Suppressor macrophage (primary cell): ENCODE results near the gene RASD1.

Source experiments
- DNase-seq, 4 experiments: peaks; one replicate each; pipeline ENCODE4 v3.0.0-alpha.2; 2020 to 2022

The RASD1 gene

DNA sequence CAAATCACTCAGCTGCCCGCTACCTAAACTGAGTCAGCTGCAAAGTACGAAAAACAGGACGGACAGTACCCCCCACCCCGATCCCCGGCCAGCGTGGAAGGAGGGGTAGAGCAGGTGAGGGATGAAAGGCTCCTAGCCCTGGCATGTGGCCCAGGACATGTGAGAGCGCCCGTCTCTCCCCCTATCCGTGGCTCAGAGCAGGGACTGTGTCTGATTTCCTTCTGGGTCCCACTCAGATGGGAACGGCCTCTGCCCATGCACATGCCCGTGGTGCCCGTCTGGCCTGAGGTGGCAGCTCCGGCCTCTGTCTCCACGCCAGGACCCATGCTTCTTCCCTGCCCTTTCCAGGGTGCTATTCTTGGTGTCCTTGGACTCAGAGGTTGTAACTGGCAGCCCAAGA lies 30.2 kb upstream of the RASD1 start:
- DNase-seq, result no peak

DNA sequence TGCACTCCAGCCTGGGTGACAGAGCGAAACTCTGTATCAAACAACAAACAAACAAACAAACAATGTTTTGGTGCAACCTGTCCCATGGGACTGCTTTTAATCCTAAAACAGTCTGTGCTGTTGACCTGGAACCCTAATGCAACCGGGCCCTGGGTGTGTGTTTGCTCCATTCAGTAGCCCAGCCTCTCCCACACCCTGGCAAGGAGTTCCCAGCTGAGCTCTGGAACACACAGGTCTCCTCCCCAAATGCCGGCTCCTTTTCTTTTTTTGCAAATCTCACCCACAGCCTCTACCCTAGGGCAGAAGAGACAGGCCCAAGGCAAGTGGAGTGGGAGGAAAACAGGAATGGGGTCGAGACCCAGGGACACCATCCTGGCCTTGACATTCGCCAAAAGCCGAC lies 29.8 kb upstream of the RASD1 start:
- no peak for DNase-seq

DNA sequence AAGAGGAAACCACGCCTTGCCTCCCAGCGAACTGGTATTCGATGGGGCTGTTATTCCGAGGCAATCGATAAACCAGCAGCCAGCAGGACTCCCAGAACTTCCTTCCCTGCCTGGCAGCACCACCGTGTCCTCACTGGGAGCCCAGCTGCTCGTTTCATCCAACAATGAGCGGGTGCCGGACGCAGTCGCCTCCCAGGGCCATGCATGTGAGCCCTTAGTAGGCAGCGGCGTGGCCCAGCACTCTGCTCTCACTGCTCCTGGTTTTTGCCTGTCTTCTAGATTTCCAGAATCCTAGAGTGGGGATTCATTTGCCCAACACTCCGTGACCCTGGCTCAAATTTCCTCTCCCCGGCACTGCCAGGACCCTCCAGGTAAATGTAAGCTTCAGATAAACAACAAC lies 29.1 kb upstream of the RASD1 start:
- no peak for DNase-seq

DNA sequence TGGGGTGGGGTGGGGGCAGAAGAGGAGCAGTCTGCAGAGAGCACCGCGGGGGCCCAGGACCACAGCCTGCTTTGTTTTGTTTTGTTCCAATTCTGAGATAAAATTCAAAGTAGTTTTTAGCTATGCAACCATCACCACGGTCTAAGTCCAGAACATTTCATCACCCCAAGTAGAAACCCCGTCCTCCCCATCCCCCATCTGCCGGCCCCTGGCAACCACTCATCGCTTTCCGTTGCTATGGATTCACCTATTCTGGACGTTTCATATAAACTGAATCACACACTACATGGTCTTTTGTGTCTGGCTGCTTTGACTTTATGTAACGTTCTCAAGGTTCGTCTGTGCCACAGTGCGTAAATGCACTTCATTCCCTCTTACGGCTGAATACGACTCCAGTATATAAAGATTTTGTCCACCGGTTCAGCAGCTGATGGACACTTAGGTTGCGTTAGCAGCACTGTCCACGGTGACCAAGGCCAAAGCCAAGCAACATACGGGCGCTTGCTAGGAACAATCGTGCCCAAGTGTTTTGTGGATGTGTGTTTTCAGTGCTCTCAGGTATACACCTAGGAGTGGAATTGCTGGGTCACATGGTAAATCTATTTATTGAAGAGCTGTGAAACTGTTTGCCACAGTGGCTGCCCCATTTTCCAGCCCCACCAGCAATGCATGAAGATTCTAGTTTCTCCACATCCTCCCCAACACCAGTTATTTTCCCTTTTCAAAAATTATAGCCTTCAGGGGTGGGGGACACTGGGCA lies 27.7 kb upstream of the RASD1 start:
- no peak for DNase-seq

DNA sequence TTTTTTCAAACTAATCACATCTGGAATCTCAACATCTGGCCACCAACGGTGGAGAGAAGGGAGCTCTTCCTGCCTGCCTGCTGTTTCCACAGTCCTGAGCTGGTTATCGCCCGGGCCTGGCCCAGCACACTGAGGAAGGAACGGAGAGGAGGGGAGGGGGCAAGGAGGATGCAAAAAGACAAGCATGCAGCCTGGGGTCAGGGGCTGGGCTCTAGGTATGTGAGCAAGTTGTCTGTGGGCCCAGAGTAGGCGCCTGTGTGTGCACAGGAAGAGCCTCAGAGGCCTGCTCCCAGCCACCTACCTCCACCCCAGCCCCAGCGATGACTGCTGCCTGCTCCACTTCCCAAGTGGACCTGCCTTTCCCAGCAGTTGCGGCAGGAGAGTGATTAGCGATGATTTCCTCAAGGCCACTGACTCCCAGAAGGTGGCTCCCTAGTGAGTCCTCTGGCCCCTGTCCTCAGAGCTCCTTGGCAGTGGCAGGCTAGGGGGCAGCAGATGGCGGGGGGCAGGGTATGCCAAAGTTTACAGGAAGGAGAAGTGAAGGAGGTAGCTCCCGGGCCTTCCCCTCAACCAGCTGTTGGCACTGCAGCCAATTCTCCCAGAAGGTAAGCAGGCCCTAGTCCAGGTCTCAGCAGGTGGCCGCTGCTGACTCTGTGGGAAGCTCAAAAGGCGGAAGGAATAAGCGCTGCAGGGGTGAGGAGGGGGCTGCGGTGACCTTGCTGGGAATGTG lies 27.0 kb upstream of the RASD1 start:
- DNase-seq, result no peak

DNA sequence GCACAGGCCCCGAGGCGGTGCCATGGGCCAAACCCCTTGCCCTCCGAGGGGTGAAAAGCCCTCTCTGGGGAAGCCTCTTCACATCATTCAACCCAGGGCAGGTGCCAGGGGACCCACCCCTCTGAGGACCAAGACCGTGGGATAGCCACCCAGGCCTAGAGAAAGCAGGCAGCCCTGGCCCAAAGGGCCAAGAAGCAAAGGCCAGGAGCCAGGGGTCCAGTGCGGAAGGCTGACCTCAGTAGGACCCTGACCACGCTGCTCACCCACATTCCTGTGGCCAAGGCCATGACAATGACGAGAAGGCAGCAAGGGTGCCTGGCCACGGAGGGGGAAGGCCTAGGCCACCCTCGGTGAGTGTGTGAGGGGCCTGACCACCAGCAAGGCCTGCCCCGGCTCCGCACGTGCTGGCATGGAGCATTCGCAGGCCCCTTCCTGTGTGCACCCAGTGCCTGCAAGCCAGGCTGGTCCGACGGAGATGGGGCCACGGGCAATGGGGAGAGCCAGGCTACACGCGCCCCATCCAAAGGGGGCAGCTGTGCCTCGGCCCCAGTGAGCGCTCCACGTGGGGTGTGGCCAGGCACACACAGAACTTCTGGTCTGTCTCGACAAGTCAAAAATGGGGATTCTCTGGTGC lies 24.5 kb upstream of the RASD1 start:
- no peak for DNase-seq

DNA sequence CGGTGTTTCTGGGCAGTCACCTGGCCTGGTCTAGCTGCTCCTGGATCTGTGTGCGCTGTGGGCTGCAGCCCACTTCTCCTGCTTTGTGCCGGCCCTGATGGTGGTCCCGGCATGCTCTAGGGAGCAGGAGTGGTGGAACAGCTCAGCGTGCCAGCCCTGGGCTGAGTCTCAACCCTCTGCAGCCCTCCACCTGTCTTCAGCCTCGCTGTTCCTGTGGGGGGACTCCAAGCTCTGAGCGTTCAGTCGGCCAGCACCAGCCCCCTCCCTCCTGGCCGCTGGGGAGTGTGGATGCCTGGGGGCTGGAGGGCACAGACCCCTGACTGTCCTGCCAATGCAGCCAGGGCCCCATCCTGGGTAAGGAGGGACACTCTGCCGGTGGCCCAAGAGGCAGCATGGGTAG lies 23.7 kb upstream of the RASD1 start:
- DNase-seq, result no peak

DNA sequence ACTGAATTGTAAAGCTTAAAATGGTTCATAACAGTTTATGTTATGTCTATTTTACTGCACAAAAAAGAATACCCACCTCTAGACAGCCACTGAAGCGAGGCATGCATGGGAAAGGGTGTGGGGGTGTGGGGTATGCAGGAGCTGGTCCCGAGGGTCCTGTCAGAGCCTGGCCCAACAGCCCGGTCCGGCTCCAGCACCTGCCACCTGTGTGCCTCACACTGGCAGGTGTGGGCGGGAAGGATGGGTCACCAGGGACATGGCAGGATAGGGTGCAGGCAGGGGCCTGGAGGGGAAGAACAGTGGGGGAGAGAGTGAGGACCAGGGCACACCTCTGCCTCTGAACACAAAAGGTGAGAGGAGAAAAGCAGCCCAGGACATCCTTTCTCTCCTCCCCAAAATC lies 22.8 kb upstream of the RASD1 start:
- DNase-seq, result no peak

DNA sequence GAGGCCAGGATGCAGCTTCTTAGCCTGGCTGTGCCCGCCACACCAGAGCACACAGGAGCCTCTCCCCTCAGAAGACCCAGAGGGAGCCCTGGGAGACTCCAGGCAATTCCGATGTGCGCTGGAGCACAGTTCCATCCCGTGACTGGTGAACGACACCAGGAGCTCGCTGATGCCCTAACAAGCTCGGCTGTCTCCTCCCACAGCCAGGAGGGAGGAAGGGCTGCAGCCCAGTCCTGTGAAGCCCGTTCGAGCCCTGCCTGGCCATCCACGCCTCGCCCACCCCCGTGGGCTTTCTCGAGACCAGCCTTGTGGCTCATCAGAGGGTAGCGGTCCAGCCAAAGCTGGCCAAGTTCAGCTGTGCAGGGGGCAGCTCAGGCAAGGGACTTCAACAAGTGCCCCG lies 21.8 kb upstream of the RASD1 start:
- no peak for DNase-seq

DNA sequence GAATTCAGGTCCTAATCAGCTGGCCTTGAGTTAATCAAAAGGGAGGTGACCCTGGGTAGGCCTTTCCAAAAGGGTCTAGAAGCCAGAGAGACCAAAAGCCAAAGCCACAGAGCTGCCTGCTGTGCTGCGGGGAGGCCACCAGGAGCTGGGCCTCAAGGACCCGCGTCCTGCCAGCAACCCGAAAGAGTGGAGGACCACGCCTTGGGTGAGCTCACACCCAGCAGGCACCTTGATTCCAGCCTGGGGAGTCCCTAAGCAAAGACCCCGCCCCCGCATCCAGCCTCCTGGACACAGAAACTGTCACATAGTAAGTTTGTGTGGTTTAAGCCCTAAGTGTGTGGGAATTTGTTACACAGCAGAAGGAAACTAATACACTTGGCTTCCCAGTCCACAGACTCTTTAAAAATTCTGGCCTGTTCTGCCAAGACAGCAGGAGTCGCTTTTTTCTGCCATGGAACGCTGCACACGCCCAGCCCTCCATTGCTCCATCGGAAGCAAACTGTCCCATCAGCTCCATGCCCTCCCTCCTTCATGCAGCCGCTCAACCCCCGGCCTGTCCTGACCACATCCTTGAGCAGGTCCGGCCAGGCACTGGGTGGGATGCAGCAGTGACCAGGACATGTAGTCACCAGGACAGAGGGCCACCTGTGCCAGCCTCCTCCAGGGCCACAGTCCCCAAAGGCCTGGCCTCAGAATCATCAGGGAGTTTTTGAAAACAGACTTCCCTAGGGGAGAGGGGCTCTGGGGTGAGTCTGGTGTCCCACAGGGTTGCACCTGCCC lies 20.9 kb upstream of the RASD1 start:
- no peak for DNase-seq

DNA sequence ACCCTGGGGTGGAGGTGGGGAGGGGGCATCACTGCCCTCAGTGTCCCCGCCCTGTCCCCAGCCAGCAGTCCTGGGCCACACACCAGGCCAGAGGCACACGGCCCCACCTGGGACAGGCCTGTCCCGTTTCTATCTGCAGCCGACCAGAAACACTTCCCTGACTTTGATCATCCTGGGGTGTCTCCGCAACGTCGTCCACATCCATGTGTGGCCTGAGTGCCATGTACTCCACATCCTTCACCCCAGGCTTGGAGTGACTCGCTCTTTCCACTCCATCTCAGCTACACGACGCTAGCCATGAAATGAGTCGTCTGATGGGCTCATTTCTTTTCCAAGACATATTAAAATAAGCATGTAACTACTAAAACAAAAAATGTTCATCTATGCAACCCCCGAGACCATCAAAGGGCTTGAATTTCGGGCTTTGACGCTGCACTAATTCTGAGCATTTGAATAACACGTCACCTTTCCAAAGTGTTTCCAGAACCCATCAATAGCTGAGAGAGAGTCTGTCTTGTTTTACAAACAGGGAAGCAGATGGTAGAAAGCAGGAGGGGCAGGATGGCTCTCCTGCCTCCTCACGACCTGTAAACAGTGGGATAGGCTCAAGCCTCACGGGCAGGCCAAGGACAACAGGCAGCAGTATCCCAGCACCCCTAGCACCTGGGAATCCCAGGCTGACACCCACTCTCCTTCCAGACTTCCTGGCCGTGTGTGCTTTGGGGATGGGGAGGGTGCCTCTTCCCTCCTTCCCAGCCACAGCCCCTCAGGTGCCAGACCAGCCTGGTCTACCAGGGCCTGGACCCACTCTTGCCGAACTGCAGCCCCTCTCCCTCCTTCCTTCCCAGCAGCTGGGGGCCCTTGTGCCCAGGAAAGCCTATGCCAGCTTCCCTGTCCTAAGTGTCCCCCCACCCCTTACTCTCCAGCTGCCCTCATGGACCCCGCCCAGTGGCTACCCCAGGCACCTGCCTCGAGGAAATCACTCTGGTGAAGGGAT lies 20.0 kb upstream of the RASD1 start:
- no peak for DNase-seq

DNA sequence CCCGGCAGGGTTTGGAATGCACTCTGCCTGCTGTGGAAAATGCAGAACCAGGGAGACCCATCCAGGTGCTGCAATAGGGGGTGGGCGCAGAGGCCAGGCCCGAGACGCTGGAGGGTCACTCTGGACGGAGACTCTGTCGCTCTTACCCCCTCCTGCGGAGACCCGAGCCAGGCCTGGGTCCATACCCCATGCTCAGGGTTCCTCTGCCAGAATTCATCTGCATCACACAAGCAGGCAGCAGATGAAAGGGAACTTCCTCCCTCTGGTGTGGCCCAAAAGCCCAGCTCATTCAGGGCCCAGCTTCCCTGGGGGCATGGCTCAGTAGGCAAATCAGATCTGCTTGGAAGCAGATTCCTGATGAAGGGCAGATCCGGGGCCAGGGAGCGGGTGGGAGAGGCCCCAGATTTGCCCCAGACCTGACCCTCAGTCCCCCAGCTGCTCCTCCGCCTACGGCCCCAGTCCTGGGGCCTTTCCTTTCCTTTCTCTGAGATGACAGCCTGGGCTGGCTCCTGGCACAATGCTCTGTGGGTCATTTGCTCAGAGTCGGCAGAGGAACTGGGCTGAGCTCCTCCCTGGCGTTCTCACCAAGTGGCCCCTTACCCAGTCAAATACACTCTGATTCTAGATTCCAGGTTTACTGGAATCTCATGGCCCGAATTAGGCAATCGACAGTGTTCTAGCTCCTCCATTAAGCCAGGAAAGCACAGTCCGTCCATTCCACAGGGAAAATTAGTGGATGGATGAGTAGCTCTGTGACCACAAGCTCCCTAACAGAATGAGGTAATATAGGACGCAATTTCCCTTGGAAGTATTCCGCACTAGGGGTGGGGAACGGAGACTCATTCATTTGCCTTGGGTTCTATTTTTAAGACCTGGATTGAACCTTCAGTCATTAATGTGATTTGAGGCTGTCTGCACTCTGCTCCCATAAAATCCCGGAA lies 19.1 kb upstream of the RASD1 start:
- no peak for DNase-seq

DNA sequence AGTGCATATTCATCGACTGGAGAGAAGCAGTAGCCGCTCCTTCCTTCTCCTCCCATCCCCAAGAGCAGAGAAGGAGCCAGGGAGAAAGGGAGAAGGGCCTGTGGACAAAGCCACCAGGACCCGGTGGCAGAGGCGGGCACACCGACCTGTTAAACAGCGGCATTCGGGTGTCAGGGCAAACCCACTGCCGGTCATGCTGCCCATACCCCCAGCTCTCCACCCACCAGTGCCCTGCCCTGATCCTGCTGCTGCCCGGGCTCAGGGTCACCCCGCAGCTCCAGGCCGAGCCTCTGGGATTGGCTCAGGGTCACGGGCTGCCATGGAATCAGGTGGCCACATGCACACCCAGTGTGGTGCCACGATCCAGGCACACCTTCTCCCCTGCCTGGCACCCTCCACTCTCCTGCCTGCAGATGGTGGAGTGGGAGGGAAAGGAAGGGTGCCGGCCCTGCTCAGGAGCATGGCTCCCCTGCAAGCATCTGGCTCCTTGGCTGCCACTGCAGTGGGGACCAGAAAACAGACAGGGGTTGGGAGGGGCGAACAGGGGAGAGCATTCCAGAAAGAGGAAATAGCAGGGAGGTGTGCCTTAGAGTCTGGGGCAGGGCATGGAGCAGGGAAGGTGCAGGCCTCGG lies 18.3 kb upstream of the RASD1 start:
- no peak for DNase-seq

DNA sequence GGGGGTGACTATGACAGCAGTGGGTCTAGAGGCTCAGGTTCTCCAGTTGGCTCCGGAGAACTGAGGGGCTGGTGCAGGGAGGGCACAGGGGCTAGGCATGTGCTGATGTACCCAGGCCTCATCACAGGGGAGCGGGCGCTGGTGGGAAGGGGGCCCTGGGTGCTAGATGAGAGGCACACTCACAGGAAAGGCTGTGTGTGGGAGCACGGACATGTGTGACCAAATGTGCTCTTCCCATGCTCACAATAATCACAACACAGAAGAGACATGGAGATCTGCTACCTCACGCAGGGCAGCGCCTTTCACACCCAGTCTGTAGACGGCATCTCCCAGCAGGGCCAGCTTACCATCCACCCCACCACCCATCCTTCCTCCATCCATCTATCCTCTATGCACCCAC lies 17.4 kb upstream of the RASD1 start:
- no peak for DNase-seq

DNA sequence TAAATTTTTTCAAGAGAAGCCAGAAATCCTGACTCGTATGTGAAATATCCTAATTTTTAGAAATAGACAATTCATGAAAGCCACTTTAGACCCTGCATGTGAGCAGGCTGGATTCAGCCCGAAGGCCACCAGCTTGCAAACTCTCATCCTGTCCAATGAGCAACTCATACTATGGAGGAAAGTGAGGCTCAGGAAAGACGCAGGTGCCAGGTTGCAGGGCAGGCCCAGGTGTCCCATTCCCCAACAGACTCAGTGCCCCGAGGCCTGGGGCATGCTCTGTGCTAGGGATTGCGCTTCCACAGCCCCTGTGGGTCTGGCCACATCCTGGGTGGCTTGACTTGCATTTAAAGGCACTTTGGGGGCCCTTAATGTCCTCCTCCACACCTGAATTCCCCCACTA lies 16.7 kb upstream of the RASD1 start:
- no peak for DNase-seq

DNA sequence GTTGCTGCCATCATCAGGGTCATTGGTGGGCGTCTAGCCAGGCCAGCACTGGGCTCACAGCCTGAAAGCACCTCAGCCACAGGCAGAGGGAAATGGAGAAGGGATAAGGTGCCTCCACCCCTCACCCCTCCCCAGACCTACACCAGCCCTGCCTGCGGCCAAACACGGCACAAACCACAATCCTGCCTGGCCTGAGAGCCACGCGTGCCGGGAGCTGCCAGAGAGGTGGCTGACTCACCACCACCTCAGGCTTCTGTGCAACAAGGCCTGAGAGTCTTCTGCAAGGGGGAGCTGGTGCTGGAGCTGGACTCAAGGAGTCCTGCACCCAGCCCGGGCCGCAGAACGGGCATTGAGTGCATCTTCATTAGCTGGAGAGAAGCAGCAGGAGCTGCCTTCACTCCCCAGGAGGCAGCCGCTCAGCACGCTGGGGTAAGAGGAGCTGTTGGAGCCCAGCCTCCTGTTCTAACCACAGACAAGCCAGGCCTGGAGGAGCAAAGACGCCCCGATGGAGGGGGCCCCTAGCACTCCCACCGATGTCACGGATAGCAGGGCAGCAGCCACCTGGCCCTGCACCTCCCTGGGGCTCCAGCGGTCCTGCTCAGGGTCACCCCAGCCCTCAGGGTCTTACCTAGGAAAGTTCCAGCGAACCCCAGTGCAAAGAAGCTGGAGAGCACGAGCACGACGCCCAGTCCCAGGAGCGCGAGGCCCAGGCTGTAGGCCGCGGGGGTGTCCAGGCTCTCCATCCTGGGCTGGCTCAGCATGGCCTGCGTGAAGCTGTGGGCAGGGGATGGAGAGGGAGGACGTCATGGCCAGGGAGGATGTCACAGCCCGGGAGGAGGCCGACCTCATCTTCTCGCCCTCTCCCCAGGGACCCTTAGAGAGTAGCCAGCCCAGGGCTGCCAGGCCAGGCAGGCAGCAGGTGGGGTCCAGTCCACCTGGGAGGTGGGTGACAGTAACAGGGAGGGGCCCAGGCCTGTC lies 16.0 kb upstream of the RASD1 start:
- no peak for DNase-seq

DNA sequence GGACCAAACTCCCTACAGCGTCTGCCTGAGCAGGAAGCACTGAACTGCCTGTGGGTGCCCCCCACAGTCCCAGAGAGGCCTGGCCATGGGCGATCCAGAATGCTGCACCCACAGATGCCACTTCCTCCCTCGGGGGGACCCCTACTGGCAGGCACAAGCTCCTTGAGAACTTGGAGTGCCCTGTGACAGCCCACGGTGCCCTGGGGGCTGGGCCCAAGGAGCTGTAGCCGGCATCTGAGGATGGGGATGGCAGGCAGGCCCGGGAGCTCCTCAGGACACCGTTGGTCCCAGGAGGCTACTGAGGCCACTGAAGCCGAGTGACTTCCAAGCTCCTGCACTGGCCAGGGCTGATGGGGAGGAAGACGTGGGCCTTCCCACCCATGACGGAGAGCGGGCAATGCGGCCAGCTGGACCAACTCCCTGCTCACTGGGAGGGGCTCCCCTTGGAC lies 15.1 kb upstream of the RASD1 start:
- DNase-seq, result no peak

DNA sequence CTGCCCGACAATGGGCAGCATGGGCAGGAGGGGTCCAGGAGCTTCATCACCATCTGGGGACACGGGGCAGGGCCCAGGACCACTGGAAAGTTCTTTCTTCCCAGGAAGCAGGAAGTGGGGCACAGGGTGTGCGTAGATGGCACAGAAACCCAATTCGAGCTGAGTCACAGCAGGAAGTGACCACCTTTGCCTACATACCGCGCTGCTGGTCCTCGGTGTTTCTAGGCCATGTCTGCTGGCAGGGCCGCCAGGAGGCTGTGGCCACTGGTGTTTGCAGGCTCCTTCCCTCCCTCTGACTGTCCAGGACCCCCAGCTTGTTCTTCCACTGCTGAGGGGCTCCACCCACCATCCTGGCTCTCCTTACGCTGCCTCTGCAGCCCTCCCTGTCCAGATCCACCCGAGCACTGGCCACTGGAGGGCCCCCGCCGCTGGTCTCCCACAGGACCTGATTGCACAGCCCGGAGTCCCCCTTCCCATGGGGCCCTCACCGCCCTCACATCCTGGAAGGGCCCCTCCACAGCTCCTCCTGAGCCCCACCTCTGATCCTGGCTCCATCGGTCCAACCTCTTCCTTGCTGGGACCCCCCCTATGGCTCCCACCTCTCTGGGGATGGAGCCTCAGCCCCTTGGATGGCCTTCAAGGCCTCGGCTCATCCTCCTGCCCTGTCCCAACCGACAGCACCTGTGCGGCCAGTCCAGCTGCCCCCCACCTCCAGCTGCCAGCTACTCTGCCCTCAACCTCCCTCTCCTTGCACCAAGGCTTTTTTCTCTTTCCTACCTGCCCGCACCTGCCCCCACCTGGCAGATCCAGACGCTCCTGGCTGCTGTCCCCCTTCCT lies 14.5 kb upstream of the RASD1 start:
- DNase-seq, result no peak
